Measurements from ENCODE around the gene EEPD1.

- TF ChIP-seq POLR2AphosphoS5 (IDR thresholded peaks at IDR 0.05; ENCODE audit: borderline replicate concordance, low read depth, low read length) (no peak), EZH2 (IDR thresholded peaks at IDR 0.05) (no peak)
These were observed 35.9 kb downstream of the EEPD1 start for GRCh38 chr7:36188906-36189305.

Measured in SK-N-MC (cell line).